GM21515 (cell line): Measurements from ENCODE around the gene TAF11.
"Not testable (repeated sequence)": the region's sequence is repeated elsewhere in the genome, so short reads cannot be mapped to it uniquely, and the experiment has no call there.

Experiments used
- ATAC-seq: cut with Tn5 transposase; IDR thresholded peaks from one replicate; pipeline ENCODE4 v1.9.1; 2021; ENCODE audit not compliant: unreplicated experiment

Gene TAF11

GRCh38 chr6:34887753-34888513 lies at the start of gene TAF11:
TSS of gene TAF11 (minus strand) at chr6:34888042. CDS start at chr6:34887957, 85 bp downstream.
- ATAC-seq = peak; percentile 77

GRCh38 chr6:34934516-34934915 lies 46.7 kb upstream of the TAF11 start:
- ATAC-seq = no peak

GRCh38 chr6:34932202-34932601 lies 44.4 kb upstream of the TAF11 start:
- ATAC-seq = not testable (repeated sequence)

- ATAC-seq = no peak
These were observed 42.4 kb upstream of the TAF11 start for GRCh38 chr6:34930221-34930620.

- ATAC-seq = no peak
These were observed 41.6 kb upstream of the TAF11 start for GRCh38 chr6:34929241-34929978.

- ATAC-seq = no peak
These were observed 40.9 kb upstream of the TAF11 start for GRCh38 chr6:34928695-34929094.

GRCh38 chr6:34928220-34928619 lies 40.4 kb upstream of the TAF11 start:
- ATAC-seq = no peak

GRCh38 chr6:34926655-34927054 lies 38.8 kb upstream of the TAF11 start:
- no peak for ATAC-seq

GRCh38 chr6:34924831-34925625 lies 37.2 kb upstream of the TAF11 start:
- ATAC-seq = no peak

- no peak for ATAC-seq
These were observed 34.4 kb upstream of the TAF11 start for GRCh38 chr6:34922177-34922663.

- ATAC-seq = no peak
These were observed 32.3 kb upstream of the TAF11 start for GRCh38 chr6:34920097-34920496.

GRCh38 chr6:34919651-34920050 lies 31.8 kb upstream of the TAF11 start:
- ATAC-seq = no peak

- no peak for ATAC-seq
These were observed 29.9 kb upstream of the TAF11 start for GRCh38 chr6:34917626-34918285.

GRCh38 chr6:34916348-34916967 lies 28.6 kb upstream of the TAF11 start:
- ATAC-seq = no peak

- ATAC-seq = no peak
These were observed 26.5 kb upstream of the TAF11 start for GRCh38 chr6:34914358-34914757.

GRCh38 chr6:34912715-34913464 lies 25.0 kb upstream of the TAF11 start:
- peak; percentile 76 for ATAC-seq

- ATAC-seq = no peak
These were observed 24.0 kb upstream of the TAF11 start for GRCh38 chr6:34911822-34912221.

GRCh38 chr6:34909320-34909883 lies 21.6 kb upstream of the TAF11 start:
- ATAC-seq = no peak

GRCh38 chr6:34908194-34908593 lies 20.4 kb upstream of the TAF11 start:
- ATAC-seq = no peak
